GM12872 (cell line): Measurements from ENCODE around the gene OR10G3.

Source experiments
- TF ChIP-seq, protein P1 (sequence below): IDR thresholded peaks from 3 replicates; pipeline ENCODE4 v1.5.1; 2011; ENCODE audit warnings: low read depth, mild to moderate bottlenecking, low read length, moderate library complexity; ENCODE audit not compliant: insufficient read depth

The OR10G3 gene, protein sequence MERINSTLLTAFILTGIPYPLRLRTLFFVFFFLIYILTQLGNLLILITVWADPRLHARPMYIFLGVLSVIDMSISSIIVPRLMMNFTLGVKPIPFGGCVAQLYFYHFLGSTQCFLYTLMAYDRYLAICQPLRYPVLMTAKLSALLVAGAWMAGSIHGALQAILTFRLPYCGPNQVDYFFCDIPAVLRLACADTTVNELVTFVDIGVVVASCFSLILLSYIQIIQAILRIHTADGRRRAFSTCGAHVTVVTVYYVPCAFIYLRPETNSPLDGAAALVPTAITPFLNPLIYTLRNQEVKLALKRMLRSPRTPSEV

DNA sequence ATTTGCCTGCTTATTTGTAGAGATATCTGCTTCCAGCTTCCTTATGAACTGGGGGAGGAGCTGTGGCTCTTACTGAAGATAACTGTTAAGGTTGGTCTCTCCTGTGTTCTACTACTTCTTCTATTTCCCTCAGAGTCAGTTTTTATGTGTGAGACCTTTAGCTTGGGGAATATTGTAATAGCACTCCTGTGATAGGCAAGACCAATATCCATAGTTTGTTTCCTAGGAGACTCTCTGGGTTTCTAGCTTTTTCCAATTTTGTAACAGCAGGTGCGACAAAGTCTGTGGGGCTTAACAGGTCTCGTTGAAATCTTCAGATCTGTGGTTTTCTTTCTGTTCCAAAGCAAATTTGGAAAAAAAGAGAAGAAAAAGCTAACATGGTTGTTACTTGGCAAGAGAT is at the start of gene OR10G3:
Gene OR10G3, minus strand, starts transcription at position 101 of the 400 bp plus-strand sequence. CDS start 9,332 bp downstream, outside the sequence.
- TF ChIP-seq, protein P1, sequence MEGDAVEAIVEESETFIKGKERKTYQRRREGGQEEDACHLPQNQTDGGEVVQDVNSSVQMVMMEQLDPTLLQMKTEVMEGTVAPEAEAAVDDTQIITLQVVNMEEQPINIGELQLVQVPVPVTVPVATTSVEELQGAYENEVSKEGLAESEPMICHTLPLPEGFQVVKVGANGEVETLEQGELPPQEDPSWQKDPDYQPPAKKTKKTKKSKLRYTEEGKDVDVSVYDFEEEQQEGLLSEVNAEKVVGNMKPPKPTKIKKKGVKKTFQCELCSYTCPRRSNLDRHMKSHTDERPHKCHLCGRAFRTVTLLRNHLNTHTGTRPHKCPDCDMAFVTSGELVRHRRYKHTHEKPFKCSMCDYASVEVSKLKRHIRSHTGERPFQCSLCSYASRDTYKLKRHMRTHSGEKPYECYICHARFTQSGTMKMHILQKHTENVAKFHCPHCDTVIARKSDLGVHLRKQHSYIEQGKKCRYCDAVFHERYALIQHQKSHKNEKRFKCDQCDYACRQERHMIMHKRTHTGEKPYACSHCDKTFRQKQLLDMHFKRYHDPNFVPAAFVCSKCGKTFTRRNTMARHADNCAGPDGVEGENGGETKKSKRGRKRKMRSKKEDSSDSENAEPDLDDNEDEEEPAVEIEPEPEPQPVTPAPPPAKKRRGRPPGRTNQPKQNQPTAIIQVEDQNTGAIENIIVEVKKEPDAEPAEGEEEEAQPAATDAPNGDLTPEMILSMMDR, result no peak

DNA sequence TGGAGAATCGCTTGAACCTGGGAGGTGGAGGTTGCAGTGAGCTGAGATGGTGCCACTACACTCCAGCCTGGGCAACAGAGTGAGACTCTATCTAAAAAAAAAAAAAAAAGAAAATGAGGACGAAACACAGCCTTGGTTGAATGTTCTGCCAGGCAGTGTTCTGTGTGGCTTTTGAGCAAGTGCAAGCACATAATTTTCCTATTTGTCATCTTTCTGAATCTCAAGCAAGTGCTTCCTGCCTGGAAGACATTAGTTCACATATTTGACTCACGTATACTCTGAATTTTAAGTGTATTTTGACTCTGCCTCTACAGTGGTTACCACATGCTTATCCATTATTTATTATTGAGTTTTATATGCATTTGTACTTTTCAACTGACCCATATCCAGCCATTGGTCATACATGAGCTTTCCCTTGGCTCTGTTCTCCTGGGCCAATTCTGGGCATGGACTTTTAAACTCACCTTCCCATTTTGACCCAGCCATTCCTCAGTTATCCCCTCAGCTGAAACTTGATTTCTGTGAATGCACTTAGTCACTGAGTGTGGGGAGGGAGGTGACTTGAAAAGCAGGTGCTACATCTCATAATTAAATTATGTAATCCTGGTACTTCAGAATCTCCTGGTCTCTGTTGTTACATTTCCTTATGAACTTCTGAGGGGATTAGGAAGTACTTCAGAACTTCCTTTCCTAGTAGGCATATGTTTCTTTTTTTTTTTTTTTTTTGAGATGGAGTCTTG is 46.8 kb upstream of the OR10G3 start:
- TF ChIP-seq, protein P1, result no peak

DNA sequence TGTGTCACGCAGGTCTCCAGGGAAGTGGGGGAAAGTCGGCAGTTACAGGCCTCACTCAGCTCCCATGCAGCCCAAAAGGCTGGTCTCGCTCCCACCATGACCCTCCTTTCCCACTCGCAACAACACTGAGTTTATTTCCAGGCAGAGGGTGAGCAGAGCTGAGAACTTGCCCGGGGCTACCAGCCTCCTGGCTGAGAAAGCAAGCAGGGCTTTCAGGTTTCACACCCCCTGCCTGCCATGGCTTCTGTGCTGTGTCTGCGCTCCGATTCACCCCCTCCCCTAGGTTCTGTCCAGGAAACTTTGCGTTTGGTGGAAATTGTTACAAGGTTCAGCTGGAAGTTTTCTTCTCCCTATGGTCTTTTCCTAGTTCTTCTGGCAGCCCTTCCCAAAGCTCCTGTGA is 37.7 kb upstream of the OR10G3 start:
- TF ChIP-seq, protein P1, result no peak

DNA sequence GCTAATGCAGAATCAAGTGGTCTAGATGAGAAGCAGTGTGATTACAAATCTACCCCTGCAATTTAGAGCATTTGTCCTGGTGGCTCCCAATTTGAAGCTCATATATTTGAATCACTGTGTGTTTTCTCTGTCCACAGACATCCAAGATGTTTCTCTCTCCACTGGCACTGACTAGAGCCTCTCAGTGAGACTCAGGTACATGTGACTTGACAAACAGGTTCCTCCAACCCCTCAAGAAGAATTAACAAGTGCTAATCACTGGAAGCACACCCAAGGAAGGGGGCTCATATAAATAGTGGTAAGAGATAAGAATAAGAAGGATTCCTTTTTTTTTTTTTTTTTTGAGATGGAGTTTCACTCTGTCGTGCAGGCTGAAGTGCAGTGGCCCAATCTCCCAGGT is 34.4 kb upstream of the OR10G3 start:
- TF ChIP-seq, protein P1, result no peak

DNA sequence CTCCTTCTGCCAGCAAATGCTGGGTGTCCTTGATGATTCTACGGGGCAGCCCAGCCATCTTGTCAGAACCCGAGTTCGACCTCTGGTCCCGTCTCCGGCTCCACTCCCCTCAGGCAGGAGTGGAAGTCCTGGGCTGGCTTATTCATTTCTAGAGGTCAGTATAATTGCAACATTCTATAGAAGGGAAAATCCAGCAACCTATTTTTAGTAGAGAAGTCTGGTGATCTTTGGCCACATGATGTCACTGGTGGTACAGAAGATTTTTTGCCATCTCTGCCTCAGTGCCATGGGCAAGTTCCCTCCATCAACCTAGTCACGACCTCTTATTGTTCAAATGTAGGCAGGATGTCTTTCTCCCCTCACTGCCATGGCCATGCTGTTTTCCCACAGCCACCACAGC is 32.4 kb upstream of the OR10G3 start:
- TF ChIP-seq, protein P1, result no peak

DNA sequence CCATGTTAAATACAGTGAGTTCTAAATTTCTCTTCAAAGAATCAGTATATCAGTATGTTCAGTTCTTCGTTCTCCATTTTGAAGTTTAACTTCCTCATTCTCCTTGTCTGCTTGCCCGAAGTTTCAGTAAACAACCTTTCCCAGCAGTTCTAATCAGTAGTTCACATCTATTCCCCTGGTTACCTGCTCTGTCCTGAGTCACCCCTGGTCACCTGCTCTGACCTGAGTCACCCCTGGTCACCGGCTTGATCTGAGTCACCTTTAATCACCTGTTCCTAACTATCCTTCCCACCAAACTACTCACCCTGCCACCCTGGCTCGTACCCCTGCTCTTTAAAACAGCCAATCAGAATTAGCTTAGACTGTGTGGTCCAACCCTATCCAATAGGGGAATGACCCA is 9.4 kb upstream of the OR10G3 start:
- TF ChIP-seq, protein P1, result no peak

DNA sequence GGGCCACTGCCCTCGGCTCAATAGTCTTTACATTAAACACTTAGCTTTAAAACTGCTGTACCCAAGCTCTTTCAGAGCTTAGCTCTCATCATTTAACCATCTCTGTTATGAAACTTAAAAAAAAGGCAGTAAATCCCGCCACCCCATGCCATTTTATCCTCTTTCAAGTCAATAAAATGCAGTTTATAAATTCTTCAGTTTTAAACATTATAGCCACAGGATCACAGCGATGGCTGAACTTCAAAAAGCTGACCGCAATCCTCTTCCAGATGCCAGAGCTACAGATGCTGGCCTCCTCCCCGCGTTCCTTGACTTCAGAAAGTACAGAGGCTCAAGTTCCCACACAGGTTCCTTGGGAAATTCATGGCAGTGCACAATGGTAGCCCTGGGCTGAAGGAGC is 4.2 kb downstream of the OR10G3 start:
- TF ChIP-seq, protein P1, result no peak
